ENCODE measurements around the gene PIKFYVE. TPM values are rescaled to one million over a fixed set of nuclear protein-coding genes. Genes with fewer than 3 reads are reported as not detected.
"Not testable (repeated sequence)": the region's sequence is repeated elsewhere in the genome, so short reads cannot be mapped to it uniquely, and the experiment has no call there.

The PIKFYVE gene
- total RNA-seq, 1 donor from 2014 or later, result 14.8 TPM

DNA sequence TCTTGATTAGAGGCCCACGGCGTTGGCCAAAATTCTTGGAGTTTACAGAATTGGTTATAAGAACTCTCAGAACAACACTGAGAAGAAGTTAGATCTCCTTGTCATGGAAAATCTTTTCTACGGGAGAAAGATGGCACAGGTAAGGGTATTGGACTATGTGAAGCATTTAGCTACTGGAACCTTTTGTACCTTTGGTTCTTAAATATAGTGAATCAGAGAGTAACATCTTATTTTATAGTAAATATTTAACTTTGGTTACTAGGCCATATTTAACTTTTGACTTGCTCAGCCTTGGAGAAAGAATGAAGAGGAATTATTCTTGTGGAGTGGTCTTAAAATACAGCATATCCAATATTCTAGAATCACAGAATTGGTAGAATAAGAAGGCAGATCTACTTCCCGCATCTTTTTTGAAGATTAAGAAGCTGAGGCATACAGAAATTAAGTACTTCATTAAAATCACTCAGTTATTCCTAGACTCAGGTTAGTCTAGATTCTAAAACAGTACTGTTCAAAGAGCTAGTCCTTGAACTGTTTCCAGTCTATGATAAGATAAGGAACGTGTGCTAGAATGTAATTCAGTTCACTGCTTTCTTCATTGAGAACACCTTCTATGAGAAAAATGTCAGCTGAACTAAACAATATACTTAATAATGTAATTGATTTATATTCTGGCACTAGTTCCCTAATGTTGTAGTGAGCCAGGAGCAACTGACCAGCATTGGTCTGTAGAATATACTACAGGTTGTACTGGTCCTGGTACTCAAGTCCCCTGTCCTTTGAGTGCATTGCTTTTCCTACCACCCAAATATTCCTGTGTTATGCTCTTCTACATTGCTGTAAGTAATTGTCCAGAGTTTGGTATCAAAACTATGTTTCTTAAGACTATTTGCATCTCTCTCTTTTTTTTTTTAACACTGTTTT, 86.9 kb downstream of the PIKFYVE start:
- intact Hi-C loops (cut with DNase I), result no loop called here
- DNase-seq (ENCODE audit: missing footprints) (no peak), ATAC-seq (no peak)

DNA sequence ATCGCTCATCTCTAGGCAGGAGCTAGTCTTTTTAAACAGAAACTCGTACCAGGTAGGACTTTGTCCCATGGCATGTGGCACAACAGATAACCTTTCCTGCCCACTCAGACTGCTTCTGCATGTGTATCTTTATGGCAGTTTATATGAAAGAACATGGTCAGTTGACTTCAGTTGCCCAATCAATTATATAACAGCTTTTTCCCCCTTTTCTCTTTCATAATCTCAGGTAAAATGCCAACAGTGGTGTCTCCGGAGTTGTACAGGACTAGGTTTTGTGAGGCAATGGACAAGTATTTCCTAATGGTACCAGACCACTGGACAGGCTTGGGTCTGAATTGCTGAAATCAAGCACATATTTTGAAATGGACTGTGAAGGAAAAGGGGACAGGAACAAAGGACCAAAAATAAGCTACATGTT, 88.9 kb downstream of the PIKFYVE start:
- no peak for ATAC-seq
- intact Hi-C loops (cut with DNase I), result no loop called here

DNA sequence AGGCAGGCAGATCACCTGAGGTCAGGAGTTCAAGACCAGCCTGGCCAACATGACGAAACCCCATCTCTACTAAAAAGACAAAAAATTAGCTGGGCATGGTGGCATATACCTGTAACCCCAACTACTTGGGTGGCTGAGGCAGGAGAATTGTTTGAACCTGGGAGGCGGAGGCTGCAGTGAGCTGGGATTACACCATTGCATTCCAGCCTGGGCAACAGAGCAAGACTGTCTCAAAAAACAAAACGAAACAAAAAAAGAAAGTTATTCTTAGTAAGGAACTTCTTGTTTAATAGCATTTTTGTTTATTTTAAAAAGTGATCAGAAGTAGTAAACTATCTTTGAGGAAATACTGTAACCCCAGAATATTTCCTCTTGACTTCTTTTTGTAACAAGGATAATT, 90.4 kb downstream of the PIKFYVE start:
- ATAC-seq; DNase-seq (ENCODE audit: missing footprints); intact Hi-C loops (cut with DNase I): not testable (repeated sequence)

More for the DNA sequence above, 88.9 kb downstream of the PIKFYVE start:
- no peak for DNase-seq (ENCODE audit: missing footprints)

DNA sequence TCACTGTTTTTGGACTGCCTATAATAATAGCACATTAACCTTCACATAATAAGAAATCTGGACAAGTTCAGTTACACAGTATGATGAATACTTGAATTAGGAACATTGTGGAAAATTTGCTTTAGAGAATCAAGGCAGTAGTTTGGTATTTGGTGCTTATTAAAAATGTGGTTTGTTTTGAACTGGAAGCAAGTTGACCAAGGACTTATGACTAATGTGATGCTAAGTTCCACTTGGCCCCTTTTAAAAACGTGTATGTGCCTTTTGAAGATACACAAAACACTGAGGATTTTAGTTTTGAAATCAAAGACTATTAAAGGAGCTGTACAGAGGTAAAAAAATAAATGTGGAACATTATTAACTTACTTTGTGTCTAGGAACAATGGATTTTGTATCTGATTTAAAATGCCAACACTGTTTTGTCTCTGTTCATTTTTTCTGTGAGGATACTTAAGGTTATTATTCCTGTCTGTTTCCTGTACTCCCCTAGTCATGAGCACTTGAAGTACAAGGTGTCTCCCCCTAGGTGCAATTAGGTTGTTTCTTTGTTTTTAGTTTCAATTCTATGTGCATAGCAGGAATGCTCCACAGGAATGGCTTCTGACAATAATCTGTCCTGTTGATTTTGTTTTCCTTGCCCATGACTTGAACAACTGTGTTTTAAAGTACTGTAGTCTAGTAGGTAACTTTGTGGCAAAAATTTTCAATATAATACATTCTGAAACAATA, 91.0 kb downstream of the PIKFYVE start:
- ATAC-seq, result no peak
- intact Hi-C loops (cut with DNase I), result no loop called here

DNA sequence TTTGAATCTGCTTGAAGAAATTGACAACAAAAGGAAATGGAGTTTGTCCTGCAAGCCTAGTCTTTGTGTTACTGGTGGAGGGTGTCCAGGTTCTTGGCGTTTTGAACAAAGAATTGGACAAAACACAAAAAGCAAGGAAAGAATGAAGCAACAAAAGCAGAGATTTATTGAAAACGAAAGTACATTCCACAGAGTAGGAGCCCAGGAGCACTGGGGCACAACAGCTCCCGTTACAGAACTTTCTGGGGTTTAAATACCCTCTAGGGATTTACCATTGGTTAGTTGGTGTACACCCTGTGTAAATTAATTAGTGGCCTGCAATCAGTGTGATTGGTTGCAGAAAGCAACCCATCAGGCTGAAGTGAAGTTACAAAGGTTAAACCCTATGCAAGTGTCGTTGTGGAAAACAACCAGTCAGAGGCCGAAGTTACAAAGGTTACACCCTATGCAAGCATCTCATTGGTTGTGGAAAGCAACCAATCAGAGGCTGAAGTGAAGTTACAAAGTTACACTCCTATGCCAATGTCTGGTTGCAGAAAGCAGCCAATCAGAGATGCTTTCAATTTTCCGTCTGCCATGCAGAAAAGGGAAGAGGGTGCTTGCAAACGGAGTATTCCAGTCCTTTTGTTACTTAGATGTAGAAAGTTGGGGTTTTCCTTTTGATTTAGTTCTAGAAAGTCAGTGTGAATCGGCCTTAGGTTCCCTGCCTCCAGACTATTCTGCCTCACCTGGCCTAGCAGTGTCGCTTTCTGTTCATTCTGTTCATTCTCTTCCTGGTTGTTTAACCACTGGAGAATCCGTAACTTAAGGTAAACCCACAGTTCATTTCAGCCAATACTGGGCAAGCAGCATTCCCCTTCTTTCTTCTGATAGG, 92.9 kb downstream of the PIKFYVE start:
- no peak for DNase-seq (ENCODE audit: missing footprints)
- no peak for ATAC-seq
- intact Hi-C loops (cut with DNase I), result no loop called here

More for the DNA sequence above, 91.0 kb downstream of the PIKFYVE start:
- DNase-seq (ENCODE audit: missing footprints), result no peak

DNA sequence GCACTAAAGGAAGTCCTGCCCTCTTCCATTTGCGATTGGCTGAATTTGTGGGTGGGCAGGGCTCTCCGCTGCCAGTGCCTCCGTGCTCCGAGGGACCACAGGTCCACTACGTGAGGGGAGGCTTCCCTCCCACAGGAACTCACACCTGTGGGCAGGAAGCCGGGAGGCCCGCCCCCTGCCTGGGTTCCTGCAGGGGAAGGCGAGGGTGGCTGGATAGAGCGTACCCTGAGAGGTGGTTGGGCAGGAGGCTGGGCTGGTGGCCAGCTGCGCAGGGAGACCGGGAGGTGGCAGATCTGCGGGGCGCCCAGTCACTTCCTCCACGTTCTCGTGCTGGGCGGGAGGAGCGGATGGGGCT, 93.6 kb downstream of the PIKFYVE start:
- intact Hi-C loops (cut with DNase I), result no loop called here
- ATAC-seq (peak; percentile 31), DNase-seq (ENCODE audit: missing footprints) (peak; percentile 71)

DNA sequence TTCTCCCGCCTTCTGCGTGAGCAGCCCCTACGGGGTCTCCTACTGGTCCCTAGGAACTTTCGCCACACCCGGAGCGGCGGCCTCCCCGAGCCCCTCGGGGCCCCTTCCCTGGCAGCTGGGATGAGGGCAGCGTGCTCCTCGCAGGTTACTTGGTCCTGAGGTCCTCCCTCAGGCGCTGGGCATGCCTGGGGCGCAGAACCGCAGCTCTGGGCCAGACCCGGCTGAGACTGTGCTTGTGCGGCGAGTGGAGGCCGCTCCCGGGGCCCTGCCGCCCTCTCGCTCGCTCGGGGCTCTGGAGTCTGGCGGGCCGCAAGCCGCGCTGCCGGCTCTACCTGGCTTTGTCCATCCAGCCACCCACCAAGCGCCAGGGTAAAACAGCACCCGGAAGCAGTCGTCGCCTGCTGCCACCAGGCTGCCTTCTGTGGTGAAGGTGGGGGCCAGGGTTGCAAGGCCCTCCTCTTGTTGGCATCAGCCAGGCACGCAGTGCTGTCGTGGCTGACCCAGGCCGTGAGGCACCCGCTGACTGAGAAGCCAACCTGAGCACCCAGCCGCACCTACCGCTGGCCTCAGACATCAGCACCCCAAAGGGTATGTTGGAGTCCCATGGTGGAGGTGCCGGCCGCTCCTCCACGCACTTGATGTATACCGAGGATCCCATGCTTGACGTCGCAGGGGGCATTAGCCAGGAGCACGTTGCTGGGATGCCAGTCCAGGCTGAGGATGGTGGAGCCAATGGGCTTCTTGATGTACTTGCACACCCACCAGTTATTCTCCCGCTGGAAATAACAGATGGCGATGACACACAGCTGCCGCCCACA, 94.4 kb downstream of the PIKFYVE start:
- intact Hi-C loops (cut with DNase I), result no loop called here
- ATAC-seq (peak; percentile 20), DNase-seq (ENCODE audit: missing footprints) (no peak)

DNA sequence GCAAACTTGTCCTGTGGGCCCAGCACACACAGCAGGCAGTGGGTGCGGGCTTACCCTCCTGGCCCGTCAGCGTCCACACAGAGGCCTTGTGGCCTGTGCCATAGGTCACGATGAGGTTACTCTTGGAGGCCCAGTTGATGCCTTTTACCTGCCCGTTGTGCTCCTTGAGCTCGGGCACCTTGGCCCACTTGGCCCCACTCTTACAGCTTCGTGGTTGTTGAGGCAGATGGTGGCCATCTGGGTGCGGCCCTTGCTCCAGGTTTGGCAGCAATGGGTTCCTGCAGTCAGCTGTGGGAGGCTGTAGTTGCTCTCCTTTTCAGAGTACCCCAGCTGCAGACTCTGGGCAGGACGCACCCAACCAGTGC, 95.0 kb downstream of the PIKFYVE start:
- ATAC-seq (no peak), DNase-seq (ENCODE audit: missing footprints) (no peak)
- intact Hi-C loops (cut with DNase I), result no loop called here

DNA sequence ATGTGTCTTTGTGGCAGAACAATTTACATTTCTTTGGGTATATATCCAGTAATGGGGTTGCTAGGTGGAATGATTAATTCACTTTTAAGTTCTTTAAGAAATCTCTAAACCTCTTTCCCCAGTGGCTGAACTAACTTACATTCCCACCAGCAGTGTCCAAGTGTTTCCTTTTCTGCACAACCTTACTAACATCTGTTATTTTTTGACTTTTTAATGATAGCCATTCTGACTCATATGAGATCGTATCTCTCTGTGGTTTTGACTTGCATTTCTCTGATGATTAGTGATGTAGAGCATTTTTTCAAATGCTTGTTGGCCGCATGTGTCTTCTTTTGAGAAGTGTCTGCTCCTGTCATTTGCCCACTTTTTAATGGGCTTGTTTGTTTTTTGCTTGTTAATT, 97.4 kb downstream of the PIKFYVE start:
- ATAC-seq, result no peak
- DNase-seq (ENCODE audit: missing footprints), result no peak
- intact Hi-C loops (cut with DNase I), result no loop called here

DNA sequence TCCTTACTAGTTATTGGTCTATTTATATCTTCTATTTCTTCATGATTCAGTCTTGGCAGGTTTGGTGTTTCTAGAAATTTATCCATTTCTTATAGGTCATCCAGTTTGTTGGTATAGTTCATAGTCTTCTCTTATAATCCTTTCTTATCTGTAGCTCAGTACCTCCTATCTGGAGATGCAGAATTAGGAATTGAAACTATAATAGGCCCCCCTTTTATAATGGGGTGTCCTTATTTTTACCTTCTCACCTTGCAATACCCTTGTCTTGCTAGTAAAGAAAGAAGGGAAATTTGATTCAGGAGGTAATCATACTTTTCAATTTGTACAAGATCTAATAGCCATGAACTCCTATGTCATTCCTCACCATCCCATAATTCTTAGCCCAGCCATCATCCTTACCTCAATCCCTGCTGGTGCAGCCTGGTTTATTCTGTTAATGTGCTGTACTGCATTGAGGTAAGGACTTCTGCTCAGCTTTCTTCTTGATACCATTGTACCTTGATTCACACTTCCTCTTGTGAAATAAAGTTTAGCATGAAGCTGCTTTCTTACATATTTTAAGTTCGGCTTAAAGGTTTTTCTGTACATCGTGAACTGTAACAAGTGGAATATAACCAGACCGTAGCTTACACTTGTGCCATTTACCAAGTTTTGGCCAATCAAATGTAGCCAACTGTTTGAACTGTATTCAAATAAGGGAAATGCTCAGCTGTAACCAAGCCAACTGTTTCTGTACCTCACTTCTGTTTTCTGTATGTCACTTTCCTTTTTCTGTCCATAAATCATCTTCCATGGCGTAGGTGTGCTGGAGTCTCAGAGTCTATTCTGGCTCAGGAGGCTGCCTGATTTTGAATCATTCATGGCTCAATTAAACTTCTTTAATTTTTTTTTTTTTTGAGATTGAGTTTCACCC, 100.4 kb downstream of the PIKFYVE start:
- no peak for DNase-seq (ENCODE audit: missing footprints)
- ATAC-seq, result no peak
- intact Hi-C loops (cut with DNase I), result no loop called here

DNA sequence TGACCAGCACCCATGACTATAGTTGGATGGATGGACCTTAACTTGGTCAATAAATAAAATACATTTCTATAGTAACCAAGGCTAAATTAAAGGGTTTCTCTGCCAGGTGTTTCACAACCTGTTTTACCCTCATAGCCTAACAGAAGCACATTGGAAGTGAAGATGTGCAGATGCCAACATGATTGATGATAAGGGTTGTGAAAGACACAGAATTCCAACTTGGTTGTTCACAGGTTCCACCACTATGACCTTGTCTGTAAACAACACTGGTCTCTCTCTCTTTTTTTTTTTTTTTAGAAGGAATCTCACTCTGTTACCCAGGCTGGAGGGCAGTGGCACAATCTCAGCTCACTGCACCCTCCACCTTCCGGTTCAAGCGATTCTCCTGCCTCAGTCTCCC, 103.0 kb downstream of the PIKFYVE start:
- ATAC-seq (no peak), DNase-seq (ENCODE audit: missing footprints) (no peak)
- intact Hi-C loops (cut with DNase I), result no loop called here

DNA sequence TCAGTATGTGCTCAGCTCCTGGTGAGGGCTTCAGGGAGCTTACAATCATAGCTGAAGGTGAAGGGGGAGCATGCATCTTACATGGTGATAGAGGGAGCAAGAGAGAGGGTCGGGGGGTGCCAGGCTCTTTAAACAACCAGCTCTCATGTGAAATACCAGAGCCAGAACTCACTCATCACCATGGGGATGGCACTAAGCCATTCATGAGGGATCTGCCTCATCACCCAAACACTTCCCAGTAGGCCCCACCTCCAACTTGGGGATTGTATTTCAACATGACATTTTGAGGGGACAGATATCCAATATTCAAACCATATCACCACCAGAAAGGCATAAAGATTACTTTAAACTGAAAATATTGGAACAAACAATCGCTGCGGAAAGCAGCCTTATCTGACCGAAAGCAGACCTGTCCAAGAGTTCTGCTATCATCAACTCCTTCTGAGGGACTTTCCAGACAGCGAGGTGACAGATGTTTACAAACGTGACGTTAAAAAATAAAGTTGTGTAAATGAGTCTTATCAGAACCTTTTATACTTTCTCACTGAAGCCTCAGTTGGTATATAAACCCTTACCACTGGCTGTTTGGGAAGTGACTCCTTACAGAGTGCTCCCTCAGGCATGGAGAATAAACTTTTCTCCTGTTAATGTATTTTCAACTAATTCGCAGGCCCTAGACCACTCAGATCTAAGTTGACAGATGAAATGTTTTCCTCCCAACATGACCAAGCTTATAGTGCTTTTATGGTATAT, 105.0 kb downstream of the PIKFYVE start:
- ATAC-seq (no peak), DNase-seq (ENCODE audit: missing footprints) (no peak)
- intact Hi-C loops (cut with DNase I), result no loop called here

DNA sequence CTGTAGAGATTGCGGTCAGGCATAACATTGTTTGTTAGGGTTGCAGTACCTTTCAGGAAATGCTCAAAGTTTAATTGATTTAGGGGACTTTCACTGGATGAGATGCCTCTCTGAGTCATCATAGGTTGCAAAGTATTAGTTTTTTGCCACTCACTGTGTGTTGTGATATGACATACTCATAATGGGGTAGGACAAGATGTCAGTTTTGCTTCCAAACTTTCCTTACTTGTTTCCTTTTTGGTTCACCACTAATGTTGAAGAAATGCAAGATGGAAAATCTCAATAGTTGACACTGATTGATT, 105.5 kb downstream of the PIKFYVE start:
- ATAC-seq, result no peak
- intact Hi-C loops (cut with DNase I), result no loop called here
- no peak for DNase-seq (ENCODE audit: missing footprints)

DNA sequence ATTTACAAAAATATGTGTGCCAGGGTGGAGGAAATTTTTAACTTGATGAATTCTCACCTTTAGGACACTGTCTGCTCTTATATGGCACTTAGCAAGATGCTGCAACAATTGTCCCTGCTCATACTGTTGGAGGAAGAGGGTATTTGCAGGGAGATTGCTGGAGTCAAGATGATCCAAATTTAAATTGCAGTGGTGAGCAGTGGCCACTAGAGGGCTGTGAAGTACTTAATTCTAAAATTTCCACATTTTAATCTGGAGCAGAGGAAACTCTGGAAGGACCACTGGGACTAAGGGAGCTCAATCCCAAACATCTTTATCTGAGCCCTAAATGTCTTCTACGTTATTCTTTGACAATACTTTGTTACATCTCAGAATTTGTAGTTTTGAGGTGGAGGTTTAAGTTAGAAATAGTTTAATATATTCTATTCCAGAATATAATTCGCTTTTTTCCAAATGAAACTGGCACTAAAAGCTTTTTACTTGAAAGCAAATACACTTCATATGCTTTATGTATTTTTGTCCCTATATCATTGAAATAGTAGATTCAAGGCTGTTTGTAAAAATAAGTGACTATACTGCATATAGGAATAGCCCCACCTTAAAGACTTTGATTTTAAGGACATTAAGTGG, 107.5 kb downstream of the PIKFYVE start:
- intact Hi-C loops (cut with DNase I), result no loop called here
- DNase-seq (ENCODE audit: missing footprints) (no peak), ATAC-seq (no peak)

DNA sequence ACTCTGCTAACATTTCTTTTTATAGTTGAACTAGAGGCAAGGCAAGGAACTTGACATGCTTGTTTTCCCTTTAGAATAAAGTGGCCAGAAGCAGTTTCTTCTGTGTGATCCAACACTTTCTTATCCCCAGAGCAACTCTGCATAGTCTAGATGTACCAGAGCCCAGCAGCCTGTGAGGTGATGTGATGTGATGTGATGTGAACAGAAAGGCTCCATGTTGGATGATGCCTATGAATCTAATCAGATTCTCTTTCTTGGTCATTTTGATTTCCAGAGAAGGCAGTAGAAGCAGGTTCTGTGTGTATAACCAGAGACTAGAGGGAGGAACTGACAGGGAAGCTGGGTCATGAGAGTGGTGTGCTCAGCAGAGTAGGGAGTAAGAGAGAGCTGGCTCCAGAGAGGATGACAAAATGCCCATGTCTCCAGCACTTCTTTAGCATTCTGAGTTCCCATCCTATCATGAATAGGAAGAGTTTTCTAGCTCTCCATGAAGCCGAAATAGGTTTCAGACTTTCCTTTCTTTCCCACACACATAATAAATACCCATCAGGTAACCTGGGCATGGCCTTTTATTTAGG, 109.5 kb downstream of the PIKFYVE start:
- ATAC-seq (no peak), DNase-seq (ENCODE audit: missing footprints) (no peak)
- intact Hi-C loops (cut with DNase I), result no loop called here

DNA sequence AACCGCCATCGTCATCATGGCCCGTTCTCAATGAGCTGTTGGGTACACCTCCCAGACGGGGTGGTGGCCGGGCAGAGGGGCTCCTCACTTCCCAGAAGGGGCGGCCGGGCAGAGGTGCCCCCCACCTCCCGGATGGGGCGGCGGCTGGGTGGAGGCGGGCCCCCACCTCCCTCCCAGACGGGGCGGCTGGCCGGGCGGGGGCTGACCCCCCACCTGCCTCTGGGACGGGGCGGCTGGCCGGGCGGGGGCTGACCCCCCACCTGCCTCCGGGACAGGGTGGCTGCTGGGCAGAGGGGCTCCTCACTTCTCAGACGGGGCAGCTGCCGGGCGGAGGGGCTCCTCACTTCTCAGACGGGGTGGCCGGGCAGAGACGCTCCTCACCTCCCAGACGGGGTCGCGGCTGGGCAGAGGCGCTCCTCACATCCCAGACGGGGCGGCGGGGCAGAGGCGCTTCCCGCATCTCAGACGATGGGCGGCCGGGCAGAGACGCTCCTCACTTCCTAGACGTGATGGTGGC, 111.3 kb downstream of the PIKFYVE start:
- intact Hi-C loops (cut with DNase I); ATAC-seq; DNase-seq (ENCODE audit: missing footprints): not testable (repeated sequence)
